ENCODE measurements around the gene DLEC1. TPM values are rescaled to one million over a fixed set of nuclear protein-coding genes. Genes with fewer than 3 reads are reported as not detected.
A peak's percentile ranks its signal among the peaks of the same experiment; 100 is the strongest.

DLEC1 gene
- total RNA-seq, 4 donors from 2014 or later: 0.19 to 2.1 (median 0.50) TPM

- no peak overlapping the region for H3K27ac ChIP-seq
- no peak overlapping the region for H3K4me3 ChIP-seq
- peaks cover 26% of the 10 kb centered on the region for H3K36me3 ChIP-seq
- peaks cover 41% of the 10 kb centered on the region for H3K4me1 ChIP-seq
- WGBS: 90% methylated on average over 11 of the region's 13 CpGs
- TF ChIP-seq POLR2AphosphoS5 (IDR thresholded peaks at IDR 0.05) (no peak), CTCF (IDR thresholded peaks at IDR 0.05) (no peak), POLR2A (IDR thresholded peaks at IDR 0.05) (no peak), EP300 (IDR thresholded peaks at IDR 0.05) (no peak)
- no peaks in the 10 kb centered on the region for H3K27me3 ChIP-seq
- no peaks in the 10 kb centered on the region for H3K9me3 ChIP-seq
- DNase-seq (ENCODE audit: low spot score in 2 of 2): peak in 1 of 2 donors; percentile 59
Observed at GRCh38 chr3:38140326-38141172, 101.5 kb downstream of the DLEC1 start.

- Histone ChIP-seq H3K9me3 (peaks cover 6% of the 10 kb centered on the region), H3K4me3 (no peak overlapping the region), H3K27ac (no peak overlapping the region), H3K36me3 (peaks cover 26% of the 10 kb centered on the region), H3K4me1 (peaks cover 33% of the 10 kb centered on the region), H3K27me3 (no peaks in the 10 kb centered on the region)
- peak in 1 of 2 donors; percentile 65 for DNase-seq (ENCODE audit: low spot score in 2 of 2)
- whole genome bisulfite sequencing: 96% methylated on average over 7 of the region's 7 CpGs
- TF ChIP-seq POLR2AphosphoS5 (IDR thresholded peaks at IDR 0.05): no peak
- TF ChIP-seq CTCF (IDR thresholded peaks at IDR 0.05): no peak
- no peak for TF ChIP-seq POLR2A (IDR thresholded peaks at IDR 0.05)
- no peak for TF ChIP-seq EP300 (IDR thresholded peaks at IDR 0.05)
Observed at GRCh38 chr3:38141173-38141951, 102.4 kb downstream of the DLEC1 start.

GRCh38 chr3:38141952-38142273 lies 102.9 kb downstream of the DLEC1 start:
- Histone ChIP-seq H3K4me1 (peaks cover 31% of the 10 kb centered on the region), H3K27ac (no peak overlapping the region), H3K4me3 (no peak overlapping the region), H3K27me3 (no peaks in the 10 kb centered on the region), H3K9me3 (peaks cover 6% of the 10 kb centered on the region), H3K36me3 (peaks cover 26% of the 10 kb centered on the region)
- 78% methylated on average over 2 of the region's 2 CpGs for WGBS
- DNase-seq (ENCODE audit: low spot score in 2 of 2): no peak
- no peak for TF ChIP-seq POLR2A (IDR thresholded peaks at IDR 0.05)
- no peak for TF ChIP-seq EP300 (IDR thresholded peaks at IDR 0.05)
- no peak for TF ChIP-seq POLR2AphosphoS5 (IDR thresholded peaks at IDR 0.05)
- TF ChIP-seq CTCF (IDR thresholded peaks at IDR 0.05): no peak

- Histone ChIP-seq H3K9me3 (peaks cover 6% of the 10 kb centered on the region), H3K27me3 (no peaks in the 10 kb centered on the region), H3K4me3 (no peak overlapping the region), H3K36me3 (peaks cover 26% of the 10 kb centered on the region), H3K4me1 (peaks cover 26% of the 10 kb centered on the region), H3K27ac (no peak overlapping the region)
- peak in 1 of 2 donors; percentile 48 for DNase-seq (ENCODE audit: low spot score in 2 of 2)
- TF ChIP-seq EP300 (IDR thresholded peaks at IDR 0.05): no peak
- TF ChIP-seq POLR2AphosphoS5 (IDR thresholded peaks at IDR 0.05): no peak
- no peak for TF ChIP-seq CTCF (IDR thresholded peaks at IDR 0.05)
- TF ChIP-seq POLR2A (IDR thresholded peaks at IDR 0.05): no peak
- 67% methylated on average over 1 of the region's 1 CpG for WGBS
Observed at GRCh38 chr3:38142959-38143358, 104.0 kb downstream of the DLEC1 start.

- Histone ChIP-seq H3K27ac (no peak overlapping the region), H3K9me3 (peaks cover 6% of the 10 kb centered on the region), H3K4me1 (peaks cover 23% of the 10 kb centered on the region), H3K4me3 (no peak overlapping the region), H3K27me3 (no peaks in the 10 kb centered on the region), H3K36me3 (peaks cover 26% of the 10 kb centered on the region)
- TF ChIP-seq EP300 (IDR thresholded peaks at IDR 0.05) (no peak), POLR2A (IDR thresholded peaks at IDR 0.05) (no peak), POLR2AphosphoS5 (IDR thresholded peaks at IDR 0.05) (no peak), CTCF (IDR thresholded peaks at IDR 0.05) (no peak)
- peak in 1 of 2 donors; percentile 53 for DNase-seq (ENCODE audit: low spot score in 2 of 2)
- WGBS: 75% methylated on average over 3 of the region's 3 CpGs
Observed at GRCh38 chr3:38143511-38143910, 104.5 kb downstream of the DLEC1 start.

Measured in suprapubic skin (tissue), 4 donors.